22Rv1 (cell line): ENCODE results near the gene CPLANE1.
"Not testable (repeated sequence)": the region's sequence is repeated elsewhere in the genome, so short reads cannot be mapped to it uniquely, and the experiment has no call there.

Experiments
- H3K27ac ChIP-seq: fragments of 450-650 bp; 2 replicates; pipeline ENCODE4 v1.5.1; 2017
- CTCF ChIP-seq: fragments of 450-650 bp; IDR thresholded peaks from 2 replicates; pipeline ENCODE4 v1.5.1; 2017; ENCODE audit warnings: mild to moderate bottlenecking
- ZFX ChIP-seq: fragments of 450-650 bp; IDR thresholded peaks from 2 replicates; pipeline ENCODE4 v1.6.1; 2017; ENCODE audit warnings: antibody characterized with exemption, borderline replicate concordance

The CPLANE1 gene

GRCh38 chr5:37146896-37147295 is 102.3 kb downstream of the CPLANE1 start:
- no peak overlapping the region for H3K27ac ChIP-seq

GRCh38 chr5:37136694-37137093 is 112.5 kb downstream of the CPLANE1 start:
- H3K27ac ChIP-seq, result no peak overlapping the region
- TF ChIP-seq ZFX (no peak), CTCF (no peak)

More at GRCh38 chr5:37146896-37147295, 102.3 kb downstream of the CPLANE1 start:
- no peak for TF ChIP-seq CTCF
- no peak for TF ChIP-seq ZFX

- H3K27ac ChIP-seq, result not testable (repeated sequence)
Observed at GRCh38 chr5:37135312-37135711, 113.9 kb downstream of the CPLANE1 start.

GRCh38 chr5:37133939-37134338 is 115.2 kb downstream of the CPLANE1 start:
- H3K27ac ChIP-seq, result no peak overlapping the region
- TF ChIP-seq ZFX (no peak), CTCF (no peak)

- no peak overlapping the region for H3K27ac ChIP-seq
Observed at GRCh38 chr5:37132646-37133045, 116.5 kb downstream of the CPLANE1 start.

GRCh38 chr5:37121465-37121864 is 127.7 kb downstream of the CPLANE1 start:
- TF ChIP-seq ZFX (no peak), CTCF (no peak)
- H3K27ac ChIP-seq, result no peak overlapping the region

More at GRCh38 chr5:37132646-37133045, 116.5 kb downstream of the CPLANE1 start:
- TF ChIP-seq ZFX, result no peak
- TF ChIP-seq CTCF, result no peak

- TF ChIP-seq CTCF, result no peak
- TF ChIP-seq ZFX, result no peak
- no peak overlapping the region for H3K27ac ChIP-seq
Observed at GRCh38 chr5:37121027-37121426, 128.1 kb downstream of the CPLANE1 start.

GRCh38 chr5:37120270-37120669 is 128.9 kb downstream of the CPLANE1 start:
- TF ChIP-seq ZFX, result no peak
- TF ChIP-seq CTCF, result no peak
- no peak overlapping the region for H3K27ac ChIP-seq
